ENCODE measurements around the gene GSKIP.

GRCh38 chr14:96349286-96350075, 13.8 kb upstream of the GSKIP start:
- TF ChIP-seq CTCF (IDR thresholded peaks at IDR 0.05) (no peak), EZH2phosphoT487 (IDR thresholded peaks at IDR 0.05) (no peak)

Data from neural progenitor cell (in vitro differentiated cells).